GM12878 (cell line): Measurements from ENCODE around the gene SNRPA1. TPM values are rescaled to one million over a fixed set of nuclear protein-coding genes. Genes with fewer than 3 reads are reported as not detected.

Source experiments
- ATAC-seq: fragments of 200-7000 bp; cut with Tn5 transposase; 3 replicates; pipeline ENCODE4 v1.9.1; 2020; ENCODE audit warnings: mild to moderate bottlenecking, moderate library complexity
- BruUV-seq: library from RNA; stranded (reverse); fragments of 400-500 nt; replicated peaks from 2 replicates; lab custom pipeline; 2021; lab: Mats Ljungman, UMichigan
- CTCF ChIA-PET: fragments of 300-600 bp; sonication (Branson Sonifier 250); formaldehyde crosslinking; extraction: SDS; loops from one replicate; lab custom pipeline; 2021; ENCODE audit warnings: inconsistent platforms; lab: Yijun Ruan, JAX
- POLR2A ChIA-PET: fragments of 350-600 bp; formaldehyde crosslinking; extraction: SDS; loops from one replicate; lab custom pipeline; 2021; ENCODE audit warnings: inconsistent platforms; lab: Charles Lee
- RAD21 ChIA-PET: fragments of 300-600 bp; sonication (Branson Sonifier 250); formaldehyde crosslinking; loops from one replicate; lab custom pipeline; 2023; ENCODE audit warnings: antibody characterized with exemption; ENCODE audit not compliant: unreplicated experiment; lab: Charles Lee
- SMC1A ChIA-PET: fragments of 300-600 bp; sonication (Branson Sonifier 250); formaldehyde crosslinking; loops from one replicate; lab custom pipeline; 2023; ENCODE audit not compliant: unreplicated experiment, uncharacterized antibody; lab: Charles Lee
- DNase-seq: peaks from one replicate; pipeline ENCODE4 v3.0.0-alpha.2; 2011; ENCODE audit warnings: low read depth, low spot score
- FAIRE-seq: peaks from 3 replicates; lab custom pipeline; 2011; peaks lifted over from hg19 to GRCh38; lab: Jason Lieb, UNC
- H2AFZ ChIP-seq: 2 replicates; pipeline ENCODE4 v1.6.0; 2011; ENCODE audit warnings: low read depth, low read length, control low read depth; ENCODE audit not compliant: control insufficient read depth
- H3K27ac ChIP-seq: 2 replicates; pipeline ENCODE4 v1.5.1; 2011; ENCODE audit warnings: control low read depth; ENCODE audit not compliant: control insufficient read depth, insufficient read depth
- H3K27me3 ChIP-seq, 2 experiments: replicated peaks in 1 of 2; 2 replicates each; pipeline versions ENCODE4 v1.6.0 to v1.6.1; 2011; ENCODE audit warnings: low read length in 1 of 2; ENCODE audit not compliant: control insufficient read depth in 2 of 2, insufficient read depth in 2 of 2
- H3K36me3 ChIP-seq, 2 experiments: 2 replicates each; pipeline ENCODE4 v1.5.1; 2011; ENCODE audit warnings: low read length in 1 of 2; ENCODE audit not compliant: control insufficient read depth in 2 of 2, insufficient read depth in 2 of 2
- H3K4me1 ChIP-seq: 2 replicates; pipeline ENCODE4 v1.6.1; 2011; ENCODE audit warnings: mild to moderate bottlenecking, low read length, moderate library complexity, mixed read lengths; ENCODE audit not compliant: control insufficient read depth, insufficient read depth
- H3K4me2 ChIP-seq: 2 replicates; pipeline ENCODE4 v1.6.0; 2011; ENCODE audit warnings: control low read depth; ENCODE audit not compliant: control insufficient read depth, insufficient read depth
- H3K4me3 ChIP-seq: fragments of 200-600 bp; sonication (generic); 2 replicates; pipeline ENCODE4 v1.5.1; 2016
- H3K79me2 ChIP-seq: 2 replicates; pipeline ENCODE4 v1.6.0; 2011; ENCODE audit warnings: low read length; ENCODE audit not compliant: control insufficient read depth, insufficient read depth
- H3K9ac ChIP-seq: 2 replicates; pipeline ENCODE4 v1.8.0; 2011; ENCODE audit warnings: low read length, control low read depth, mixed read lengths; ENCODE audit not compliant: control insufficient read depth, insufficient read depth
- H3K9me3 ChIP-seq: replicated peaks from 3 replicates; pipeline ENCODE4 v1.5.1; 2011; ENCODE audit warnings: mild to moderate bottlenecking, low read length; ENCODE audit not compliant: control insufficient read depth, insufficient read depth
- H4K20me1 ChIP-seq: 2 replicates; pipeline ENCODE4 v1.6.0; 2011; ENCODE audit not compliant: control insufficient read depth, insufficient read depth
- CBFB ChIP-seq: IDR thresholded peaks from 2 replicates; pipeline ENCODE4 v1.6.1; 2016; ENCODE audit warnings: antibody characterized with exemption, low read depth
- POLR2AphosphoS5 ChIP-seq: IDR thresholded peaks from 2 replicates; pipeline ENCODE4 v1.6.1; 2011; ENCODE audit warnings: mild to moderate bottlenecking, low read length, inconsistent platforms
- RAD21 ChIP-seq: IDR thresholded peaks from 2 replicates; pipeline ENCODE4 v1.6.1; 2011; ENCODE audit warnings: mild to moderate bottlenecking, low read depth, low read length, moderate library complexity; ENCODE audit not compliant: insufficient read depth
- RAD51 ChIP-seq: fragments of 450-650 bp; IDR thresholded peaks from 2 replicates; pipeline ENCODE4 v1.6.1; 2016; ENCODE audit warnings: moderate library complexity, mild to moderate bottlenecking, inconsistent platforms
- SKIL ChIP-seq: fragments of 450-650 bp; IDR thresholded peaks from 2 replicates; pipeline ENCODE4 v1.6.1; 2017; ENCODE audit warnings: mild to moderate bottlenecking, low read depth, inconsistent platforms; ENCODE audit not compliant: poor library complexity, severe bottlenecking
- WGBS: methylation state at CpG from one replicate; pipeline ENCODE4 v1.1.6; 2016; ENCODE audit warnings: low lambda C conversion rate; ENCODE audit not compliant: insufficient replicate concordance, insufficient coverage; ENCODE audit errors: missing lambda C conversion rate; 5-methylcytosine and 5-hydroxymethylcytosine counted together
- in situ Hi-C: fragments of 300-500 bp; cut with MboI; formaldehyde crosslinking; loops from 9 replicates; pipeline ENCODE4 v1.14.3; 2018; ENCODE audit warnings: mixed read lengths
- intact Hi-C: fragments of 100-400 bp; cut with micrococcal nuclease; formaldehyde crosslinking; loops from one replicate; pipeline ENCODE4 v1.14.2; 2022; ENCODE audit not compliant: unreplicated experiment
- polyA plus RNA-seq, 11 experiments: library from polyadenylated mRNA; depleted of rRNA in 4 of 11; unstranded in 6 of 11; stranded (reverse) in 5 of 11; fragments of >200 nt; fragmentation: Nextera tagmentation in 4 of 11; fragmentation: Illumina TruSeq in 1 of 11; extraction: Ambion mirVana in 4 of 11; extraction: Trizol in 1 of 11; gene quantifications; 1 replicate in 1 of 11; 2 replicates in 10 of 11; pipeline versions ENCODE4 v1.2.1 to v1.2.3, GENCODE V29; 2011 to 2016; ENCODE audit warnings: inconsistent platforms in 2 of 11, missing spikeins in 2 of 11, low read depth in 1 of 11
- total RNA-seq, 4 experiments: library from RNA; depleted of rRNA in 3 of 4; stranded (reverse); fragments of >200 nt in 3 of 4; fragmentation: Illumina TruSeq in 1 of 4; extraction: Trizol in 1 of 4; gene quantifications; 2 replicates each; pipeline versions ENCODE4 v1.2.1 to v1.2.3, GENCODE V29; 2013 to 2021
- TF ChIP-seq, protein P1 (sequence below), 3 experiments: IDR thresholded peaks in 2 of 3; conservative IDR thresholded peaks in 1 of 3; 2 replicates each; pipeline ENCODE4 v1.5.1; 2011; ENCODE audit warnings: low read depth in 3 of 3, low read length in 3 of 3, mild to moderate bottlenecking in 3 of 3, control low read depth in 2 of 3, moderate library complexity in 2 of 3, inconsistent platforms in 1 of 3, mixed read lengths in 1 of 3; ENCODE audit not compliant: control insufficient read depth in 2 of 3, insufficient read depth in 1 of 3; ENCODE audit errors: extremely low read depth in 1 of 3
- TF ChIP-seq, protein P2 (sequence below): fragments of 450-650 bp; IDR thresholded peaks from 2 replicates; pipeline ENCODE4 v1.6.1; 2017; ENCODE audit warnings: mild to moderate bottlenecking

The SNRPA1 gene
- total and polyA plus RNA-seq, 10 of the 15 experiments (the other 5 are each of a cell fraction or from before 2014, with no cell fraction given) = 59.9 to 267 (median 161) TPM

- 93% methylated on average over 16 of the region's 16 CpGs for WGBS
- BruUV-seq = no TSS peak
- no peak overlapping the region for H3K4me3 ChIP-seq
- DNase-seq = no peak
- CTCF ChIA-PET = interaction anchor here (0.6 to 1.2 kb wide), 2 partner anchors 20 to 26 kb away, joined by 3 to 8 read pairs; no protein-coding TSS in a partner anchor
- in situ Hi-C loops = loop anchor here (10.0 kb wide), 1 partner anchor 655 kb away; no protein-coding TSS in a partner anchor
- no peaks in the 10 kb centered on the region for H3K27me3 ChIP-seq
- FAIRE-seq = no peak
- H3K4me2 ChIP-seq = no peak overlapping the region
- H3K27ac ChIP-seq = no peak overlapping the region
- H3K36me3 ChIP-seq = peaks cover 18 to 28% of the 10 kb centered on the region in 2 experiments
- H3K9me3 ChIP-seq = no peaks in the 10 kb centered on the region
- no peak overlapping the region for H3K9ac ChIP-seq
- H3K79me2 ChIP-seq = peaks cover 1% of the 10 kb centered on the region
- RAD21 ChIA-PET = interaction anchor here (1.6 kb wide), 1 partner anchor 11 kb away, joined by 5 read pairs; no protein-coding TSS in a partner anchor
- peaks cover 15% of the 10 kb centered on the region for H3K4me1 ChIP-seq
- TF ChIP-seq, protein P1, sequence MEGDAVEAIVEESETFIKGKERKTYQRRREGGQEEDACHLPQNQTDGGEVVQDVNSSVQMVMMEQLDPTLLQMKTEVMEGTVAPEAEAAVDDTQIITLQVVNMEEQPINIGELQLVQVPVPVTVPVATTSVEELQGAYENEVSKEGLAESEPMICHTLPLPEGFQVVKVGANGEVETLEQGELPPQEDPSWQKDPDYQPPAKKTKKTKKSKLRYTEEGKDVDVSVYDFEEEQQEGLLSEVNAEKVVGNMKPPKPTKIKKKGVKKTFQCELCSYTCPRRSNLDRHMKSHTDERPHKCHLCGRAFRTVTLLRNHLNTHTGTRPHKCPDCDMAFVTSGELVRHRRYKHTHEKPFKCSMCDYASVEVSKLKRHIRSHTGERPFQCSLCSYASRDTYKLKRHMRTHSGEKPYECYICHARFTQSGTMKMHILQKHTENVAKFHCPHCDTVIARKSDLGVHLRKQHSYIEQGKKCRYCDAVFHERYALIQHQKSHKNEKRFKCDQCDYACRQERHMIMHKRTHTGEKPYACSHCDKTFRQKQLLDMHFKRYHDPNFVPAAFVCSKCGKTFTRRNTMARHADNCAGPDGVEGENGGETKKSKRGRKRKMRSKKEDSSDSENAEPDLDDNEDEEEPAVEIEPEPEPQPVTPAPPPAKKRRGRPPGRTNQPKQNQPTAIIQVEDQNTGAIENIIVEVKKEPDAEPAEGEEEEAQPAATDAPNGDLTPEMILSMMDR (IDR thresholded peaks at IDR 0.05 in 2 of 3, conservative IDR thresholded peaks at IDR 0.05 in 1 of 3; ENCODE audit: control insufficient read depth in 2 of 3, extremely low read depth in 1 of 3, insufficient read depth in 1 of 3, low read depth in 3 of 3, low read length in 3 of 3) = peak; percentile 30 to 60 (median 40); a peak in 5 of 6 replicates
- TF ChIP-seq POLR2AphosphoS5 = peak; percentile 69
- TF ChIP-seq RAD51 = no peak
- TF ChIP-seq, protein P2, sequence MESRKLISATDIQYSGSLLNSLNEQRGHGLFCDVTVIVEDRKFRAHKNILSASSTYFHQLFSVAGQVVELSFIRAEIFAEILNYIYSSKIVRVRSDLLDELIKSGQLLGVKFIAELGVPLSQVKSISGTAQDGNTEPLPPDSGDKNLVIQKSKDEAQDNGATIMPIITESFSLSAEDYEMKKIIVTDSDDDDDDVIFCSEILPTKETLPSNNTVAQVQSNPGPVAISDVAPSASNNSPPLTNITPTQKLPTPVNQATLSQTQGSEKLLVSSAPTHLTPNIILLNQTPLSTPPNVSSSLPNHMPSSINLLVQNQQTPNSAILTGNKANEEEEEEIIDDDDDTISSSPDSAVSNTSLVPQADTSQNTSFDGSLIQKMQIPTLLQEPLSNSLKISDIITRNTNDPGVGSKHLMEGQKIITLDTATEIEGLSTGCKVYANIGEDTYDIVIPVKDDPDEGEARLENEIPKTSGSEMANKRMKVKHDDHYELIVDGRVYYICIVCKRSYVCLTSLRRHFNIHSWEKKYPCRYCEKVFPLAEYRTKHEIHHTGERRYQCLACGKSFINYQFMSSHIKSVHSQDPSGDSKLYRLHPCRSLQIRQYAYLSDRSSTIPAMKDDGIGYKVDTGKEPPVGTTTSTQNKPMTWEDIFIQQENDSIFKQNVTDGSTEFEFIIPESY = peak; percentile 92
- no peak for TF ChIP-seq CBFB
- TF ChIP-seq RAD21 = peak; percentile 16; the same call in 1 of the 2 replicates
- no peak for TF ChIP-seq SKIL
- POLR2A ChIA-PET = interaction anchor here (0.7 kb wide), 1 partner anchor 122 kb away, joined by 6 read pairs; no protein-coding TSS in a partner anchor
- no peak for ATAC-seq
- H4K20me1 ChIP-seq = no peaks in the 10 kb centered on the region
- SMC1A ChIA-PET = interaction anchor here (0.6 to 3.0 kb wide), 4 partner anchors 11 to 21 kb away, joined by 3 to 14 read pairs (median 4); no protein-coding TSS in a partner anchor
- intact Hi-C loops = no loop called here
- no peak overlapping the region for H2AFZ ChIP-seq
These were observed 25.4 kb downstream of the SNRPA1 start for GRCh38 chr15:101269479-101270223.
